Activated T-cell treated with anti-CD3 and anti-CD28 coated beads, Interleukin-2, amount 50 U/mL, for 48 hours (primary cell): ENCODE measurements around the gene PSMA2.
"Not testable (repeated sequence)": the region's sequence is repeated elsewhere in the genome, so short reads cannot be mapped to it uniquely, and the experiment has no call there.

Experiments used
- DNase-seq, 2 experiments: peaks; one replicate each; pipeline ENCODE4 v3.0.0-alpha.2; 2020

Gene PSMA2

GRCh38 chr7:42900842-42901241, 31.1 kb downstream of the PSMA2 start:
- no peak for DNase-seq

DNA sequence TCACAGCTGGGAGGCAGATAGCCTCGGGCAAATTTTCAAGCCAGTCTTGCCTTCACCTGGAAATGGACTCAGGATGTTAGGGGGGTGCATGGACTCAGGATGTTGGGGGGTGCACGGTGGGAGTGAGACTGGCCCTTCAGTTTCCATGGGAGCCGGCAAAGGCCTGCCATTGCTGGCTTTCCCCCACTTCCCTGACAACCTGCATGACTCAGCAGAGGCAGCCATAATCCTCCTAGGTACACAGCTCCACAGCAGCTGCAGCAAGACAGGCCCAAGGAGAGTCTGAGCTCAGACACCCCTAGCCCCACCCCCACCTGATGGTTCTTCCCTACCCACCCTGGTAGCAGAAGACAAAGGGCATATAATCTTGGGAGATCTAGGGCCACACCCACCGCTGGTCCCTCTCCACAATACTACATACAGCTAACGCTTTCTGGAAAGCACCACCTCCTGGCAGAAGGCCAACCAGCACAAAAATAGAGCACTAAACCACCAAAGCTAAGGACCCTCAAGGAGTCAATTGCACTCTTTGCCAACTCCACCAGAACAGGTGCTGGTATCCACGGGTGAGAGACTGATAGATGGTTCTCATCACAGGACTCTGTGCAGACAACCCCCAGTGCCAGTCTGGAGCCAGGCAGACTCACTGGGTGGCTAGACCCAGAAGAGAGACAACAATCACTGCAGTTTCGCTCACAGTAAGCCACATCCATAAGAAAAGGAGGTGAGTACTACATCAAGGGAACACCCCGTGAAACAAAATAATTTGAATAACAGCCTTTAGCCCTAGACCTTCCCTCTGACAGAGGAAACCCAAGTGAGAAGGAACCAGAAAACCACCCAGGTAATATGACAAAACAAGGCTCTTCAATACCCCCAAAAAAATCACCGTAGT, 38.4 kb downstream of the PSMA2 start:
- DNase-seq, result no peak

GRCh38 chr7:42886893-42887505, 45.0 kb downstream of the PSMA2 start:
- DNase-seq, result no peak

GRCh38 chr7:42886129-42886528, 45.8 kb downstream of the PSMA2 start:
- no peak for DNase-seq

DNA sequence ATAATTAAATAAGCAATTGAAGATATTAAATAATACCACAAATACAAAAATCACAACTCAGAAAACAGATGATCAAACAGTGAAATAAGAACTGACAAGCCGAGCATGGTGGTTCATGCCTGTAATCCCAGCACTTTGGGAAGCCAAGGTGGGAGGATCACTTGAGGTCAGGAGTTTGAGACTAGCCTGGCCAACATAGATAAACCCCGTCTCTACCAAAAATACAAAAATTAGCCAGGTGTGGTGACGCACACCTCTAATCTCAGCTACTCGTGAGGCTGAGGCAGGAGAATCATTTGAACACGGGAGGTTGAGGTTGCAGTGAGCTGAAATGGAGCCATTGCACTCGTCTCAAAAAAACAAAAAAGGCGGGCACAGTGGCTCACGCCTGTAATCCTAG, 46.8 kb downstream of the PSMA2 start:
- DNase-seq, result not testable (repeated sequence)

DNA sequence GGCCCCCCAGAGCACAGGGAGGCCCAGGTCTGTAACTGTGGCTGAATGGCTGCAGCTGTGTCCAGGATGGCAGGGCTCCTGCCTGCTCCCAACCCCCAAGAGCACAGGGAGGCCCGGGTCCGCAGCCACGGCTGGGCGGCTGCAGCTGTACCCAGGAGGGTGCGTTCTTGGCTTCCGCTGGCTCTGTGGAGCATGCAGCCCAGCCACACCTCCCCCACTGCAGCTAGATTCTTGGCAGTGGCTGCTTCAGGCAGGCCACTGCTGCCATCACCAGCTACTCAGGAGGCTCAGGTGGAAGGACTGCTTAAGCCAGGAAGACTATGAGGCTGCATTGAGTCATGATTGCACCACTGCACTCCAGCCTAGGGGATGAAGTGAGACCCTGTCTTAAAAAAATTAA, 48.0 kb downstream of the PSMA2 start:
- no peak for DNase-seq

- DNase-seq, result no peak
These were observed 51.6 kb downstream of the PSMA2 start for GRCh38 chr7:42880392-42880791.

DNA sequence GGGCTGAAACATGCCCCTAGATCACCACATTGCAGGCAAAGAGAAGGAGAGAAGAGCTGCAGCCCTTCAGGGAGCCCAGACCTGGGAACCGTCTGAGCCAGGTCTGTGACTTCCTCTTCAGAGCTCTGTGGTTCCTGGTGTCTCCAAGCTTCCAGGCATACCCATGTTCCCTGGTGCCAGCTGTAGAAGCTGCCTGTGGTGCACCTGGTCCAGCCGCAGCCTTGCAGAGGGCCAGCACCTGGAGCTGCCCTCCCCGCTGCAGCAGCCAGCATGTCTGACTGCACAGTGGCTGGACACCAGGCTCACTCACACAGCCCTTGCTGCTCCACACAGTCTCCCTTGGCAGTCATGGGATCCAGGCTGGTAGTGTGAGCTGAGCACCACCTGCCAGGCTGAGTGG, 53.7 kb downstream of the PSMA2 start:
- DNase-seq, result no peak

- DNase-seq, result no peak
These were observed 54.1 kb downstream of the PSMA2 start for GRCh38 chr7:42877862-42878261.

- DNase-seq, result peak; percentile 74 to 76
These were observed 55.5 kb downstream of the PSMA2 start for GRCh38 chr7:42876182-42877068.

- DNase-seq, result peak; percentile 46 to 47
These were observed 62.6 kb downstream of the PSMA2 start for GRCh38 chr7:42869131-42870020.

DNA sequence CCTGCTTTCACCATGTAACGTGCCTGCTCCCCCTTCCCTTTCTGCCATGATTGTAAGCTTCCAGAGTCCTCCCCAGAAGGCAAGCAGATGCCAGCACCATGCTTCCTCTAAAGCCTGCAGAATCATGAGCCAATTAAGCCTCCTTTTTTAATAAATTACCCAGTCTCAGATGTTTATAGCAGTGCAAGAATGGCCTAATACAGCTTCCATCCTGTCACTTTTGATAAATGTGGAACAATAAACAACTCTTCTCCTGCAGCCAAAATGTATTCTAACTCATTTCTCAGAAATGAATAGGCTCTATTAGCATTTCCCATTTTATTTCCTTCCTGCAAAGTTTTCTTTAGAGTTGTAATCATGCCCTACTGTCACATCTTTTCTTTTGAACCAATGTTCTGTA, 63.5 kb downstream of the PSMA2 start:
- no peak for DNase-seq
